AG04450 (cell line): ENCODE data around the gene MTAP. TPM values are rescaled to one million over a fixed set of nuclear protein-coding genes. Genes with fewer than 3 reads are reported as not detected.

Source experiments
- CTCF ChIA-PET: fragments of 300-600, 350-600 bp; formaldehyde crosslinking; extraction: SDS; loops from one replicate; lab custom pipeline; 2022; ENCODE audit warnings: antibody characterized with exemption, inconsistent platforms; lab: Charles Lee
- POLR2A ChIA-PET: fragments of 350-600 bp; formaldehyde crosslinking; extraction: SDS; loops from one replicate; lab custom pipeline; 2021; ENCODE audit warnings: antibody characterized with exemption, inconsistent platforms; lab: Yijun Ruan, JAX
- DNase-seq: peaks from one replicate; pipeline ENCODE4 v3.0.0-alpha.2; 2011; ENCODE audit warnings: low read depth, low spot score
- H3K27ac ChIP-seq: one replicate; pipeline ENCODE4 v1.5.1; 2012; ENCODE audit warnings: low read depth, low read length, control low read depth
- H3K27me3 ChIP-seq: one replicate; pipeline ENCODE4 v1.6.0; 2012; ENCODE audit warnings: low read length; ENCODE audit not compliant: control insufficient read depth, insufficient read depth
- H3K4me3 ChIP-seq: 2 replicates; pipeline ENCODE4 v1.5.1; 2011; ENCODE audit warnings: mild to moderate bottlenecking, low read depth, low read length, control low read depth
- H3K9me3 ChIP-seq: 2 replicates; pipeline ENCODE4 v1.5.1; 2012; ENCODE audit warnings: low read length; ENCODE audit not compliant: control insufficient read depth, insufficient read depth
- CTCF ChIP-seq: IDR thresholded peaks from 2 replicates; pipeline ENCODE4 v1.5.1; 2011; ENCODE audit warnings: low read depth, low read length, control low read depth, inconsistent platforms
- polyA plus RNA-seq: library from polyadenylated mRNA; depleted of rRNA; stranded (reverse); fragments of >200 nt; gene quantifications from 2 replicates; pipeline ENCODE4 v1.2.3, GENCODE V29; 2011

The MTAP gene
- polyA plus RNA-seq, 1 experiment = 26.1 TPM

GRCh38 chr9:21871256-21871975 is 69.0 kb downstream of the MTAP start:
- ChIA-PET CTCF (no interaction called here), POLR2A (interaction anchor here (0.8 kb wide), 1 partner anchor 367 kb away, joined by 9 read pairs; no protein-coding TSS in a partner anchor)
- no peak for DNase-seq

GRCh38 chr9:21872696-21873095 is 70.3 kb downstream of the MTAP start:
- CTCF ChIA-PET = no interaction called here
- H3K27ac ChIP-seq = no peak overlapping the region
- no peaks in the 10 kb centered on the region for H3K27me3 ChIP-seq
- POLR2A ChIA-PET = interaction anchor here (0.8 kb wide), 1 partner anchor 366 kb away, joined by 9 read pairs; no protein-coding TSS in a partner anchor
- no peak for DNase-seq
- no peak for TF ChIP-seq CTCF
- H3K9me3 ChIP-seq = no peaks in the 10 kb centered on the region
- no peak overlapping the region for H3K4me3 ChIP-seq

More at GRCh38 chr9:21871256-21871975, 69.0 kb downstream of the MTAP start:
- H3K27ac ChIP-seq = no peak overlapping the region
- no peak for TF ChIP-seq CTCF
- no peaks in the 10 kb centered on the region for H3K9me3 ChIP-seq
- no peak overlapping the region for H3K4me3 ChIP-seq
- no peaks in the 10 kb centered on the region for H3K27me3 ChIP-seq

DNA sequence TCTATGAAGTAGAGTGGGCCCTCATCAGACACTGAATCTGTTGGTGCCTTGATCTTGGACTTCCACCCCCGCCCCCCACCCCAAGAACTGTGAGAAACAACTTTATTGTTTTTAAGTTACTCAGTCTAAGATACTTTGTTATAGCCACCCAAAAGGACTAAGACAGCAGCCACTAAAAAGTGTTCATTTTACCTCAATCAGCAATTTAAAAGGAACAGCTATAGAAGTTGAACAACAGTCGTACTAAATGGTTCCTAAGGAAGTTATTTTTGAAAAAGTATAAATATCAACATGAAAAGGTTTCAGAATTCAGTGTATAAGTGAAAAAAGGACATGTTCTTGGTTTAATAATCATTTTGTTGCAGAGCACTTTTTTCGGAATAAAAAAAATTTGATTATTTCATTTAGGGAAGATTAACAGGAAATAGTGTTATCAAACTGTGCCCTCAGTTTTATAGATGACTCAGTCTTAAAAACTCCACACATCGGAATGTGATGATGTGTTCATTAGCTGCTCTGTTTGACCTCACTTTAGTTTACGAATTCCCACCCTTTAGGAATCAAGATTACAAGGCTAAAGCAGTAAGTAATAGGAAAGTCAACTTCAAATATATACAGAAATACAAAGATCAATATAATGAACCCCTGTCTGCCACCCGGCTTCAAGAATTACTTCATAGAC is 71.2 kb downstream of the MTAP start:
- ChIA-PET POLR2A (no interaction called here), CTCF (no interaction called here)
- Histone ChIP-seq H3K27ac (no peak overlapping the region), H3K4me3 (no peak overlapping the region), H3K27me3 (no peaks in the 10 kb centered on the region), H3K9me3 (no peaks in the 10 kb centered on the region)
- no peak for TF ChIP-seq CTCF
- DNase-seq = no peak

- ChIA-PET POLR2A (no interaction called here), CTCF (no interaction called here)
- no peak for TF ChIP-seq CTCF
- DNase-seq = no peak
- no peak overlapping the region for H3K27ac ChIP-seq
- no peaks in the 10 kb centered on the region for H3K27me3 ChIP-seq
- H3K9me3 ChIP-seq = no peaks in the 10 kb centered on the region
- no peak overlapping the region for H3K4me3 ChIP-seq
Measured at GRCh38 chr9:21875893-21876292, 73.5 kb downstream of the MTAP start.

DNA sequence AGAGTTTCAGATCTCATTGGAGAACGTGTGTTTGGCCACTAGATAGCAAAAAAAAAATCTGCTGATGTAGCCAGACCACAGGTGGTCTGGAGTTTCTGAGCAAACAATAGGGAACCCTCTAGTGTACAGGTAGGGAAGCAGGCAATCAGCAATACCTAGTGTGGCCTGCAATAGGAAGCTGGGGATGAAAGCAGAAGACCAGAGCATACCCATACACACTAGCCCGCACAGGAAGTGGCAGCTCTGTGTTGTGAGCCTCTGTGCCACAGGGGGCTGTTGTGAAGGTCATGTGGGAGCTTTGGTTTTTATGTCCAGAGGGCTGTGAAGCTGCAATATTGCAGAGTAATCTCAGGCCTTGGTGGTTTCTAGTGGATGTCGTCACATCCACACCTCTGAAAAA is 81.2 kb downstream of the MTAP start:
- CTCF ChIA-PET = no interaction called here
- TF ChIP-seq CTCF = no peak
- Histone ChIP-seq H3K4me3 (no peak overlapping the region), H3K27ac (no peak overlapping the region), H3K9me3 (no peaks in the 10 kb centered on the region), H3K27me3 (no peaks in the 10 kb centered on the region)
- POLR2A ChIA-PET = no interaction called here
- no peak for DNase-seq
